PFSK-1 (cell line): ENCODE measurements around the gene CLDN4.

Experiments used
- POLR2AphosphoS5 ChIP-seq: IDR thresholded peaks from 2 replicates; pipeline ENCODE4 v1.6.1; 2012; ENCODE audit warnings: low read depth, mild to moderate bottlenecking, control low read depth, low read length, moderate library complexity
- REST ChIP-seq, 2 experiments: IDR thresholded peaks; 2 replicates each; pipeline versions ENCODE4 v1.6.1 to v1.8.0; 2011 to 2012; ENCODE audit warnings: low read depth in 2 of 2, low read length in 2 of 2, control low read depth in 1 of 2, inconsistent platforms in 1 of 2, mild to moderate bottlenecking in 1 of 2, moderate library complexity in 1 of 2; ENCODE audit not compliant: insufficient read depth in 1 of 2

- TF ChIP-seq POLR2AphosphoS5 (no peak), REST (IDR thresholded peaks at IDR 0.05; ENCODE audit: insufficient read depth in 1 of 2, low read depth in 2 of 2, low read length in 2 of 2) (no peak)
These were observed 10.9 kb downstream of the CLDN4 start for GRCh38 chr7:73841689-73842066.
